K562 (cell line): ENCODE results near the gene LAMA5. TPM values are rescaled to one million over a fixed set of nuclear protein-coding genes. Genes with fewer than 3 reads are reported as not detected.
A peak's percentile ranks its signal among the peaks of the same experiment; 100 is the strongest.

Source experiments
- ATAC-seq: fragments of 200-7000 bp; cut with Tn5 transposase; 3 replicates; pipeline ENCODE4 v1.9.1; 2020; ENCODE audit warnings: moderate library complexity
- BruUV-seq: library from RNA; stranded (reverse); fragments of 400-500 nt; replicated peaks from 2 replicates; lab custom pipeline; 2021; lab: Mats Ljungman, UMichigan
- CTCF ChIA-PET: fragments of 300-600 bp; formaldehyde crosslinking; extraction: SDS; loops from one replicate; lab custom pipeline; 2021; ENCODE audit warnings: low intra/inter-chr PET ratio; lab: Yijun Ruan, JAX
- POLR2A ChIA-PET: fragments of 300-600, 350-650 bp; sonication (Branson Sonifier 250); formaldehyde crosslinking; extraction: SDS; loops from one replicate; lab custom pipeline; 2021; ENCODE audit warnings: antibody characterized with exemption, inconsistent platforms; lab: Yijun Ruan, JAX
- DNase-seq, 4 experiments: peaks; one replicate each; pipeline versions ENCODE4 v3.0.0 to v3.0.0-alpha.2; 2011 to 2018; ENCODE audit warnings: low spot score in 3 of 4, mixed read lengths in 3 of 4; ENCODE audit errors: extremely low read depth in 1 of 4
- FAIRE-seq: peaks from 2 replicates; lab custom pipeline; 2011; peaks lifted over from hg19 to GRCh38; lab: Jason Lieb, UNC
- H2AFZ ChIP-seq: 2 replicates; pipeline ENCODE4 v1.6.0; 2011; ENCODE audit warnings: low read depth, low read length, control low read depth, inconsistent platforms
- H3K27ac ChIP-seq: fragments of 200-600 bp; 3 replicates; pipeline ENCODE4 v1.8.0; 2011; ENCODE audit warnings: low read depth, mild to moderate bottlenecking, control low read depth, inconsistent platforms, low read length, moderate library complexity, mixed read lengths; ENCODE audit errors: extremely low read depth
- H3K27me3 ChIP-seq, 2 experiments: fragments of 300-600 bp in 1 of 2; 2 replicates in 1 of 2; 3 replicates in 1 of 2; pipeline versions ENCODE4 v1.6.0 to v1.8.0; 2011; ENCODE audit warnings: inconsistent platforms in 2 of 2, low read length in 2 of 2, mild to moderate bottlenecking in 1 of 2, mixed read lengths in 1 of 2, moderate library complexity in 1 of 2; ENCODE audit not compliant: control insufficient read depth in 2 of 2, insufficient read depth in 2 of 2
- H3K36me3 ChIP-seq: fragments of 300-600 bp; 3 replicates; pipeline ENCODE4 v1.8.0; 2011; ENCODE audit warnings: mild to moderate bottlenecking, low read length, inconsistent platforms; ENCODE audit not compliant: control insufficient read depth, insufficient read depth
- H3K4me1 ChIP-seq, 2 experiments: fragments of 200-600 bp in 1 of 2; replicated peaks in 1 of 2; 2 replicates in 1 of 2; 3 replicates in 1 of 2; pipeline versions ENCODE4 v1.5.1 to v1.8.0; 2011; ENCODE audit warnings: inconsistent platforms in 2 of 2, low read length in 2 of 2, mild to moderate bottlenecking in 1 of 2, mixed read lengths in 1 of 2, moderate library complexity in 1 of 2; ENCODE audit not compliant: control insufficient read depth in 2 of 2, insufficient read depth in 2 of 2
- H3K4me2 ChIP-seq: 2 replicates; pipeline ENCODE4 v1.6.1; 2011; ENCODE audit warnings: low read length, control low read depth, inconsistent platforms, mixed read lengths; ENCODE audit not compliant: insufficient read depth
- H3K4me3 ChIP-seq: fragments of 200-600 bp; sonication (generic), shearing (Covaris generic); 2 replicates; pipeline ENCODE4 v1.5.1; 2016; ENCODE audit warnings: control low read depth, inconsistent platforms
- H3K79me2 ChIP-seq: fragments of 200-600 bp; 3 replicates; pipeline ENCODE4 v1.8.0; 2011; ENCODE audit warnings: low read length, inconsistent platforms; ENCODE audit not compliant: control insufficient read depth, insufficient read depth
- H3K9ac ChIP-seq, 2 experiments: 2 replicates each; pipeline versions ENCODE4 v1.6.0 to v1.6.1; 2011; ENCODE audit warnings: low read depth in 2 of 2, low read length in 2 of 2, control low read depth in 1 of 2, inconsistent platforms in 1 of 2, mild to moderate bottlenecking in 1 of 2, mixed read lengths in 1 of 2; ENCODE audit not compliant: insufficient read depth in 1 of 2
- H3K9me1 ChIP-seq: one replicate; pipeline ENCODE4 v1.6.0; 2011; ENCODE audit warnings: inconsistent platforms, mild to moderate bottlenecking, low read length, moderate library complexity; ENCODE audit not compliant: control insufficient read depth, insufficient read depth
- H3K9me3 ChIP-seq: replicated peaks from 2 replicates; pipeline ENCODE4 v1.5.1; 2011; ENCODE audit warnings: low read depth, low read length, inconsistent platforms; ENCODE audit not compliant: control insufficient read depth, insufficient read depth
- H4K20me1 ChIP-seq: replicated peaks from 2 replicates; pipeline ENCODE4 v1.6.1; 2011; ENCODE audit warnings: low read length, inconsistent platforms, mixed read lengths; ENCODE audit not compliant: control insufficient read depth, insufficient read depth
- CEBPZ ChIP-seq: fragments of 150-350 bp; IDR thresholded peaks from 2 replicates; pipeline ENCODE4 v1.6.1; 2014; ENCODE audit warnings: low read depth, mild to moderate bottlenecking, low read length, borderline replicate concordance
- COPS2 ChIP-seq: fragments of 450-650 bp; conservative IDR thresholded peaks from 2 replicates; pipeline ENCODE4 v1.6.1; 2016; ENCODE audit warnings: mild to moderate bottlenecking, moderate library complexity
- ELK1 ChIP-seq: sonication (generic); formaldehyde crosslinking; IDR thresholded peaks from 2 replicates; pipeline ENCODE4 v1.8.1; 2022; ENCODE audit warnings: missing genetic modification reagents
- ERF ChIP-seq: fragments of 450-650 bp; formaldehyde crosslinking; IDR thresholded peaks from 2 replicates; pipeline ENCODE4 v1.4.0; 2020; ENCODE audit warnings: mild to moderate bottlenecking, mixed read lengths
- FOS ChIP-seq: IDR thresholded peaks from 3 replicates; pipeline ENCODE4 v1.6.1; 2011; ENCODE audit not compliant: insufficient read length; ENCODE audit errors: extremely low read depth
- POU5F1 ChIP-seq: fragments of 150-350 bp; IDR thresholded peaks from 2 replicates; pipeline ENCODE4 v1.6.1; 2014; ENCODE audit warnings: borderline replicate concordance, low read length, low read depth, mild to moderate bottlenecking; ENCODE audit not compliant: partially characterized antibody
- VEZF1 ChIP-seq: fragments of 200-800 bp; sonication (Bioruptor generic); IDR thresholded peaks from 2 replicates; pipeline ENCODE4 v1.6.1; 2017; ENCODE audit warnings: missing genetic modification characterization, missing compliant biosample characterization
- WGBS: fragments of 100-300 bp; shearing (Covaris generic); methylation state at CpG from one replicate; pipeline ENCODE4 v1.1.6; 2016; ENCODE audit warnings: low coverage, mixed read lengths; ENCODE audit not compliant: insufficient coverage; ENCODE audit errors: missing lambda C conversion rate; 5-methylcytosine and 5-hydroxymethylcytosine counted together
- in situ Hi-C: fragments of 300-500 bp; cut with MboI; formaldehyde crosslinking; loops from 4 replicates; pipeline ENCODE4 v1.15.0; 2018; ENCODE audit warnings: inconsistent platforms, mixed read lengths
- intact Hi-C: fragments of 100-400 bp; cut with micrococcal nuclease; formaldehyde crosslinking; loops from 2 replicates; pipeline ENCODE4 v1.14.2; 2022
- polyA plus RNA-seq, 8 experiments: library from polyadenylated mRNA; depleted of rRNA in 4 of 8; stranded (reverse) in 5 of 8; unstranded in 3 of 8; fragments of >200 nt; fragmentation: Nextera tagmentation in 2 of 8; fragmentation: Illumina TruSeq in 1 of 8; extraction: Ambion mirVana in 2 of 8; extraction: Trizol in 1 of 8; gene quantifications; 2 replicates each; pipeline versions ENCODE4 v1.2.1 to v1.2.3, GENCODE V29; 2011 to 2014; ENCODE audit warnings: inconsistent platforms in 1 of 8, missing spikeins in 1 of 8
- total RNA-seq, 7 experiments: library from RNA; depleted of rRNA in 6 of 7; stranded (reverse); fragments of >200 nt in 6 of 7; fragmentation: Illumina TruSeq in 2 of 7; extraction: Trizol in 2 of 7; gene quantifications; 2 replicates each; pipeline versions ENCODE4 v1.2.1 to v1.2.3, GENCODE V29; 2011 to 2021; ENCODE audit warnings: low replicate concordance in 1 of 7
- TF ChIP-seq, protein P1 (sequence below), 3 experiments: IDR thresholded peaks in 2 of 3; conservative IDR thresholded peaks in 1 of 3; 2 replicates each; pipeline ENCODE4 v1.5.1; 2011 to 2012; ENCODE audit warnings: low read length in 3 of 3, mild to moderate bottlenecking in 3 of 3, control low read depth in 2 of 3, improper control_type of control experiment in 1 of 3, inconsistent platforms in 1 of 3, low read depth in 1 of 3, mixed read lengths in 1 of 3, moderate library complexity in 1 of 3; ENCODE audit not compliant: insufficient read depth in 2 of 3
- TF ChIP-seq, protein P2 (sequence below): sonication (generic); formaldehyde crosslinking; IDR thresholded peaks from 2 replicates; pipeline ENCODE4 v1.8.1; 2023; ENCODE audit warnings: mild to moderate bottlenecking, missing genetic modification reagents, moderate library complexity

LAMA5 gene
- total and polyA plus RNA-seq, 9 of the 15 experiments (the other 6 are each of a cell fraction or from before 2014, with no cell fraction given), result 0.31 to 101 (median 7.8) TPM

DNA sequence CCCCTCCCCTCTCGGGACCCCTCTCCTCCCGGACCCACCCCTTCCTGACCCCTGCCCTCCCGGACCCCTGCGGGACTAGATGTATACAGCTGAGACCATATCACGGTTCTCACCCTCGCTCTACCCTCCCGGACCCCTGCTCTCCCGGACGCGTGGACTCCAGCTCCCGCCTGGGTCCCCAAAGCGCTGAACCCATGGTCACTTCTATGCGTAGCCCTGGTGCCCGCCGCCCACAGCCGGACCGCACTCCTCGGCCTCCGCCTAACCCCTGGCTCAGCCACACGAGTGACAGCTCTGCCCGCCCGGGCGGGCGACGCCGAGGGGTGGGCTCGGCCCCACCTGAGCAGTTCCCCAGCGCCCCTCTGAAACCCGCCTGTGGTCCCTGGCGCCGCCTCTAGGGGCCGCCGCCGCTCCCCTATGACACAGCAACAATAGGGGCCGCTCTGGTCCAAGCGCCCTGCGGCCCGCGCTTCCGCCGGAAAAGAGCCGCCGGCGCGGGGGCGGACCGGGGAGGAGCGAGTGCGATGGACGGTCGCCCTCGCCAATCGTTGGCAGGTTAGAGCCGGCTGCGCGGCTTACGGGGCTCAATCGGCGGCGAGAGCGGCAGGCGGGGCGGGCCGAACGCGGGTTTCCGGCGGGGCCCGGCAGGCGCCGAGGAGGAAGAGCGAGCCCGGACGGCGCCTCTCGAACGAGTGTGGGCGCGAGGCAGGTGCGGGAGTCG is 64.6 kb downstream of the LAMA5 start, which contains the start of gene ADRM1:
TSS of gene ADRM1 (plus strand) at position 657 of the 721 bp plus-strand sequence. CDS start 572 bp downstream, outside the sequence.
- Histone ChIP-seq H2AFZ (peak within 1 kb of the TSS; percentile 88), H3K4me3 (peak within 1 kb of the TSS; percentile 71), H3K27me3 (no peaks in the 10 kb centered on the region), H3K9me1 (peaks cover 5% of the 10 kb centered on the region), H3K36me3 (peaks cover 41% of the 10 kb centered on the region; the same call in 2 of the 3 replicates), H3K4me2 (peak within 1 kb of the TSS; percentile 89), H3K4me1 (peaks cover 14 to 71% of the 10 kb centered on the region in 2 experiments), H3K79me2 (peaks cover 37% of the 10 kb centered on the region), H3K9ac (peak within 1 kb of the TSS; percentile 89 to 98), H3K27ac (peak within 1 kb of the TSS; percentile 93), H4K20me1 (peaks cover 20% of the 10 kb centered on the region), H3K9me3 (no peaks in the 10 kb centered on the region)
- ATAC-seq, result peak; percentile 93
- in situ Hi-C loops, result loop anchor here (10.0 kb wide), 2 partner anchors 192 to 312 kb away; no protein-coding TSS in a partner anchor
- CTCF ChIA-PET, result interaction anchor here (0.6 to 2.3 kb wide), 6 partner anchors 65 to 560 kb away, joined by 3 to 14 read pairs (median 4); partner anchors contain the start of genes OSBPL2 and RPS21
- DNase-seq, result peak; percentile 95 to 99 (median 96)
- BruUV-seq, result no TSS peak
- POLR2A ChIA-PET, result interaction anchor here (0.6 to 1.5 kb wide), 5 partner anchors 21 to 378 kb away, joined by 3 to 7 read pairs (median 3); no protein-coding TSS in a partner anchor
- WGBS, result 1% methylated on average over 45 of the region's 81 CpGs
- peak; percentile 89 for FAIRE-seq
- intact Hi-C loops, result loop anchor here (1.0 to 10.0 kb wide), 6 partner anchors 64 to 318 kb away; partner anchors contain the start of genes LAMA5 and OSBPL2
- TF ChIP-seq, protein P1, sequence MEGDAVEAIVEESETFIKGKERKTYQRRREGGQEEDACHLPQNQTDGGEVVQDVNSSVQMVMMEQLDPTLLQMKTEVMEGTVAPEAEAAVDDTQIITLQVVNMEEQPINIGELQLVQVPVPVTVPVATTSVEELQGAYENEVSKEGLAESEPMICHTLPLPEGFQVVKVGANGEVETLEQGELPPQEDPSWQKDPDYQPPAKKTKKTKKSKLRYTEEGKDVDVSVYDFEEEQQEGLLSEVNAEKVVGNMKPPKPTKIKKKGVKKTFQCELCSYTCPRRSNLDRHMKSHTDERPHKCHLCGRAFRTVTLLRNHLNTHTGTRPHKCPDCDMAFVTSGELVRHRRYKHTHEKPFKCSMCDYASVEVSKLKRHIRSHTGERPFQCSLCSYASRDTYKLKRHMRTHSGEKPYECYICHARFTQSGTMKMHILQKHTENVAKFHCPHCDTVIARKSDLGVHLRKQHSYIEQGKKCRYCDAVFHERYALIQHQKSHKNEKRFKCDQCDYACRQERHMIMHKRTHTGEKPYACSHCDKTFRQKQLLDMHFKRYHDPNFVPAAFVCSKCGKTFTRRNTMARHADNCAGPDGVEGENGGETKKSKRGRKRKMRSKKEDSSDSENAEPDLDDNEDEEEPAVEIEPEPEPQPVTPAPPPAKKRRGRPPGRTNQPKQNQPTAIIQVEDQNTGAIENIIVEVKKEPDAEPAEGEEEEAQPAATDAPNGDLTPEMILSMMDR (IDR thresholded peaks at IDR 0.05 in 2 of 3, conservative IDR thresholded peaks at IDR 0.05 in 1 of 3; ENCODE audit: insufficient read depth in 2 of 3, low read depth in 1 of 3, low read length in 3 of 3), result peak; percentile 94 to 99 (median 96)
- TF ChIP-seq POU5F1, result no peak
- TF ChIP-seq CEBPZ, result peak; percentile 59; the same call in 1 of the 2 replicates
- peak; percentile 78 for TF ChIP-seq VEZF1 (CRISPR knock-in tag)
- TF ChIP-seq ERF, result peak; percentile 74; the same call in 1 of the 2 replicates
- no peak for TF ChIP-seq ELK1 (CRISPR knock-in tag)
- peak; percentile 88 for TF ChIP-seq FOS
- TF ChIP-seq COPS2, result no peak
- TF ChIP-seq, protein P2, sequence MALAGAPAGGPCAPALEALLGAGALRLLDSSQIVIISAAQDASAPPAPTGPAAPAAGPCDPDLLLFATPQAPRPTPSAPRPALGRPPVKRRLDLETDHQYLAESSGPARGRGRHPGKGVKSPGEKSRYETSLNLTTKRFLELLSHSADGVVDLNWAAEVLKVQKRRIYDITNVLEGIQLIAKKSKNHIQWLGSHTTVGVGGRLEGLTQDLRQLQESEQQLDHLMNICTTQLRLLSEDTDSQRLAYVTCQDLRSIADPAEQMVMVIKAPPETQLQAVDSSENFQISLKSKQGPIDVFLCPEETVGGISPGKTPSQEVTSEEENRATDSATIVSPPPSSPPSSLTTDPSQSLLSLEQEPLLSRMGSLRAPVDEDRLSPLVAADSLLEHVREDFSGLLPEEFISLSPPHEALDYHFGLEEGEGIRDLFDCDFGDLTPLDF (CRISPR knock-in tag), result peak; percentile 79
